ENCODE measurements around the gene CMTM3.

DNA sequence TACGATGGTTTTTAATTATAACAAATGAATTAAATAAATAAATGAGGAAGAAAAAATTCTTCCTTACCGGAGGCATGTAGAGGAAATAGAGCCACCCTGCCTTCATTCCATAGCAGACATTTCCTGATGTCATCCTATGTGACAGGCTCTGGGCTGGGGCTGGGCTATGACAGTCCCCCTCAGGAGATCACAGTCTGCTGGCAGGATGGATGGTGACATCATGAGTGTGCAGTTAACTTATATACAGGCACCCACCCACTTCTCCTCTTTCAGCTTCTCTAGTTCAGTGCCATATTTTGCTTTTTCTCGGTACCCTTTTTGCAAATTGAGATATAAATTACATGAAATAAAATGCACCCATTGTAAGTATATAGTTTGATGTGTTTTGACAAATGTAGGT is 6.4 kb upstream of the CMTM3 start:
- no peak for TF ChIP-seq POLR2A (IDR thresholded peaks at IDR 0.05)
- TF ChIP-seq, protein P1, sequence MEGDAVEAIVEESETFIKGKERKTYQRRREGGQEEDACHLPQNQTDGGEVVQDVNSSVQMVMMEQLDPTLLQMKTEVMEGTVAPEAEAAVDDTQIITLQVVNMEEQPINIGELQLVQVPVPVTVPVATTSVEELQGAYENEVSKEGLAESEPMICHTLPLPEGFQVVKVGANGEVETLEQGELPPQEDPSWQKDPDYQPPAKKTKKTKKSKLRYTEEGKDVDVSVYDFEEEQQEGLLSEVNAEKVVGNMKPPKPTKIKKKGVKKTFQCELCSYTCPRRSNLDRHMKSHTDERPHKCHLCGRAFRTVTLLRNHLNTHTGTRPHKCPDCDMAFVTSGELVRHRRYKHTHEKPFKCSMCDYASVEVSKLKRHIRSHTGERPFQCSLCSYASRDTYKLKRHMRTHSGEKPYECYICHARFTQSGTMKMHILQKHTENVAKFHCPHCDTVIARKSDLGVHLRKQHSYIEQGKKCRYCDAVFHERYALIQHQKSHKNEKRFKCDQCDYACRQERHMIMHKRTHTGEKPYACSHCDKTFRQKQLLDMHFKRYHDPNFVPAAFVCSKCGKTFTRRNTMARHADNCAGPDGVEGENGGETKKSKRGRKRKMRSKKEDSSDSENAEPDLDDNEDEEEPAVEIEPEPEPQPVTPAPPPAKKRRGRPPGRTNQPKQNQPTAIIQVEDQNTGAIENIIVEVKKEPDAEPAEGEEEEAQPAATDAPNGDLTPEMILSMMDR (IDR thresholded peaks at IDR 0.05), result no peak
